ENCODE measurements around the gene PKLR.
A peak's percentile ranks its signal among the peaks of the same experiment; 100 is the strongest.
"Not testable (repeated sequence)": the region's sequence is repeated elsewhere in the genome, so short reads cannot be mapped to it uniquely, and the experiment has no call there.

Gene PKLR

GRCh38 chr1:155316922-155317321 is 15.7 kb upstream of the PKLR start:
- no peak for DNase-seq

GRCh38 chr1:155313261-155313660 is 12.0 kb upstream of the PKLR start:
- no peak for DNase-seq

- DNase-seq: peak; percentile 40
Measured at GRCh38 chr1:155309423-155310021, 8.3 kb upstream of the PKLR start.

GRCh38 chr1:155308493-155309422 is 7.5 kb upstream of the PKLR start, which contains the start of gene FDPS:
TSS of gene FDPS (plus strand) at chr1:155308866. CDS start at chr1:155309790, 924 bp downstream.
- peak; percentile 99 for DNase-seq

- DNase-seq: peak; percentile 61
Measured at GRCh38 chr1:155307247-155307740, 6.1 kb upstream of the PKLR start.

- DNase-seq: peak; percentile 67
Measured at GRCh38 chr1:155305881-155306391, 4.7 kb upstream of the PKLR start.

GRCh38 chr1:155304558-155305063 is 3.4 kb upstream of the PKLR start:
- no peak for DNase-seq

GRCh38 chr1:155300553-155301329 is 497 bp downstream of the PKLR start:
- DNase-seq: no peak

- DNase-seq: no peak
Measured at GRCh38 chr1:155300024-155300423, 1.2 kb downstream of the PKLR start.

- no peak for DNase-seq
Measured at GRCh38 chr1:155297384-155297783, 3.9 kb downstream of the PKLR start.

GRCh38 chr1:155296661-155297060 is 4.6 kb downstream of the PKLR start:
- no peak for DNase-seq

- DNase-seq: no peak
Measured at GRCh38 chr1:155295942-155296267, 5.3 kb downstream of the PKLR start.

GRCh38 chr1:155295183-155295941 is 5.9 kb downstream of the PKLR start:
- no peak for DNase-seq

- DNase-seq: no peak
Measured at GRCh38 chr1:155294520-155295182, 6.6 kb downstream of the PKLR start.

GRCh38 chr1:155293086-155293749 is 8.0 kb downstream of the PKLR start:
- DNase-seq: no peak

- DNase-seq: not testable (repeated sequence)
Measured at GRCh38 chr1:155291006-155291405, 10.2 kb downstream of the PKLR start.

GRCh38 chr1:155287987-155288543 is 13.2 kb downstream of the PKLR start:
- DNase-seq: no peak

- DNase-seq: no peak
Measured at GRCh38 chr1:155286544-155286943, 14.7 kb downstream of the PKLR start.

- DNase-seq: no peak
Measured at GRCh38 chr1:155285631-155286044, 15.6 kb downstream of the PKLR start.

- no peak for DNase-seq
Measured at GRCh38 chr1:155285063-155285462, 16.2 kb downstream of the PKLR start.
